GM18858 (cell line): ENCODE data around the gene MAB21L2.

Experiments used
- ATAC-seq: cut with Tn5 transposase; IDR thresholded peaks from one replicate; pipeline ENCODE4 v1.9.1; 2021; ENCODE audit not compliant: unreplicated experiment

The MAB21L2 gene

DNA sequence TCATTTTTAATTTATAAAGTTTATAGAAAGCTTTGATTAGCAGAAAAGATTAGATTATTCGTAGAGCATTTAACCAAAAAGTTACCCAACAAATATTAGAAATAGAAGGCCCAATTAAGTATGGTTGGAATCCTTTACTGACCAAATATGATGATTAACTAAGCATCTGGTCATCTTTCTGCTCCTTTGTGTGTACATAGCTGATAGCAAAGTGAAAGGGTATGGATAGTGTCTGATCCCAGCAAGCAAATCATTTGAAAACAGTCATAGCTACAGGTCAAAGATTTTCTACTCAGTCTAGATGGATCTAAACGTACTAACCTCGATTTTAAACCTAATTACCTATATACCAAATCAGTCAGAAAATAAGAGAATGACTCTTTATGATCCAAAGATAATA, 7.3 kb upstream of the MAB21L2 start:
- no peak for ATAC-seq

DNA sequence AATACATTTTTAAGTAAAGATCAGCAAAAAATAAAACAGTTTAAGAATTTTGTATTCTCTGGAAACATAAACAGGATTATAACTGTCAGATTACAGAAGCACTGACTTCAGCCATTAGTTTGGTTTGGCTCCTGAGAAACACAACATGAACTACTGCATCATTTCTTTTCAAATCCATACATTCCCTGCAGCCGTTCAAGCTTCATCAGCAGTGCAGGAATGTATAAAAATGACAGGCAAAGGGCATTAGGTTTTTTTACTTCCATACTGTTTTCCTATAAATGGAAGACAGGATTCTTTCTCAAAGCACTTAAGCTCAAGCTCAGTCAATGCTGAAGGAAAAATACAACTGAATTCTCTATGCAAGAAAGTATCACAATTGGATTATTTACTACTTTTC, 4.2 kb upstream of the MAB21L2 start:
- ATAC-seq, result no peak

- ATAC-seq, result no peak
Measured at GRCh38 chr4:150578745-150579501, 3.0 kb upstream of the MAB21L2 start.

GRCh38 chr4:150579551-150580234, 2.3 kb upstream of the MAB21L2 start:
- ATAC-seq, result no peak

- ATAC-seq, result no peak
Measured at GRCh38 chr4:150580306-150580705, 1.6 kb upstream of the MAB21L2 start.

DNA sequence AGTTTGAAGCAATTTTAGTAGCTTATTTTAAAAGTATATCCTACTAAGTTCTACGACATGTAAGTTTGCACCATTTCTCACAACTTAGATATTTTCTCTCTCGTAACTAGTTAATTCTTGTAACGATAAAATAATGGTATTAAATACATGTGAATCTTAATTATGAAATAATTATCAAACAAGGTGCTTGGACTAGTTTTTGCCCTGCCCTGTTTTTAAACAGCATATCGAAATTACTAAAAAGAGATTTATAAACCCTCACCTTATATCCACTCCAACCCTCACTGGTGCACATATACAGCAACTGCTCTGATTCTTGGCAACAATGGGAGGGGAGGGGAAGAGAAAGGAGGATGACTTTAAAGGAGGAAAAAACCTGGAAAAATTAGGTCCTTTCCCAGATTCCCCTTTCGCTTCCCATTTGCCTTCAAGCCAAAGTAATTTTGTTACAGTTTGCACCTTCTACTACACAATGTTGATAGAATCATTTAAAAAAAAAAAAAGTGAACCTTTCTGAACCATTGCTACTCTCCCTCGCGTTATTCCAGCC, 820 bp upstream of the MAB21L2 start:
- ATAC-seq, result no peak

DNA sequence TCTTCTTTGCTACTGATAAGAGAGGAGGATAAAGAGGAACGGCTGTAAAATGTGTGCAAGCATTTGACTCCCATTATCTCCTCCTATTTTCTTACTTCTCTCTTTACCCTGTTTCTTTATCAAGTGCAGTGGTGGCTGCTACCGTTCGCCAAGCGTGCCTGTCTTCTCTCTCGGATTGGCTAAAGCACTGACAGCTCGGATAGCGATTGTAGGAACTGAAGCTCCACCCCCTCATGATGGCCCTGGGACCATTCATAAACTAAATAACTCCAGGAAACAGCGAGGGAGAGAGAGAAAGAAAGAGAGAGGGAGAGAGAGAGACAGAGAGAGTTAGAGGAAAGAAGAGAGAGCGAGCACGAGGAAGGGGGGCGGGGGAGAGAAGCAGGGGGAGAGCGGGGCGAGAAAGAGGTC, 305 bp upstream of the MAB21L2 start:
- no peak for ATAC-seq

DNA sequence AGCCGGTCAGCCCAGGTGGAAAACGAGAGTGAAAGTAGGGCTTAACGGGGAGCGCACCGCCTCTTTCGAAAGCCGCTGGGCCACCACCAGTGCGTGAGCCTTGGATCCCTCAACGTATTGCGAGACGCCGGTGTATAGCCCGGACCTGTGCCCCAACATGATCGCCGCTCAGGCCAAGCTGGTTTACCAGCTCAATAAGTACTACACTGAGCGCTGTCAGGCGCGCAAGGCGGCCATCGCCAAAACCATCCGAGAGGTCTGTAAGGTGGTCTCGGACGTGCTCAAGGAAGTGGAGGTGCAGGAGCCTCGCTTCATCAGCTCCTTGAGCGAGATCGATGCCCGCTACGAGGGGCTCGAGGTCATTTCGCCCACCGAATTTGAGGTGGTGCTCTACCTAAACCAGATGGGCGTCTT, 929 bp downstream of the MAB21L2 start:
- ATAC-seq, result no peak

- ATAC-seq, result no peak
Measured at GRCh38 chr4:150583287-150584110, 1.5 kb downstream of the MAB21L2 start.

GRCh38 chr4:150584111-150584915, 2.4 kb downstream of the MAB21L2 start:
- no peak for ATAC-seq

DNA sequence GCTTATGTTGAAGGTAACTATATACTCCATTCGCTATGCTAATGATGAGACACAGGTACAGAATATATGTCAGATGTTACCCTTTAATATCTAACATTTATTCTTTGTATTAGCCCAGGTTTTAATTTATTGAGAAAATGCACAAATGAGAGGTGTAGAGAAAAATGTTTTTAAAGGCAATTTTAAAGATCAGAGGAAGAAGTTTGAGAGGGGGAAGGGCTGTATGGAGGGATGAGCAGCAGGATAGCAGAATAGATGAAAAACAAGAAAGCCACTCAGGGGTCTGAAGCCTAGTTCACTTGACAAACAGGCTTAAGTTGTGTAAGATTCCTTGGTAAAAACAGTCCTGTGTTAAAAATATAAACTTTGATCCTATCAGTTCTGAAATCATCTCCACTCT, 3.7 kb downstream of the MAB21L2 start:
- ATAC-seq, result no peak

- ATAC-seq, result no peak
Measured at GRCh38 chr4:150586162-150586810, 4.3 kb downstream of the MAB21L2 start.

DNA sequence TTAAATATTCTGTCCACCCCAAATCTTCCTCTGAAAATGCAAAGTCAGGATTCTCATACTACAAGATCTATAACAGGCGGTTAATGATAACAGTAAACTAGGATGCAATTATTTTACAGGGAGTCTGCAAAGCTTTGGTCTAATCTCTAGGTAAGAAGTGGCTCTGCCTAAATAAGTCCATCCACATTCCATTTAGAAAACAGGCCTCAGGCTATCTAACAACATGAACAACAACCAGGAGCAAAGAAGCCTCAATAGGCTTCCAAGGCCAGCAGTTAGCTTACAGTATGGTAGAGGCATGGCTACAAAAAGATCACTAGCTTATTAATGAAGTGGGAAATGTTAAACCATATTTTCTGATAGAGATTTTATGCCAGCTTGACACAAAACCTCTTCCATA, 6.4 kb downstream of the MAB21L2 start:
- no peak for ATAC-seq

DNA sequence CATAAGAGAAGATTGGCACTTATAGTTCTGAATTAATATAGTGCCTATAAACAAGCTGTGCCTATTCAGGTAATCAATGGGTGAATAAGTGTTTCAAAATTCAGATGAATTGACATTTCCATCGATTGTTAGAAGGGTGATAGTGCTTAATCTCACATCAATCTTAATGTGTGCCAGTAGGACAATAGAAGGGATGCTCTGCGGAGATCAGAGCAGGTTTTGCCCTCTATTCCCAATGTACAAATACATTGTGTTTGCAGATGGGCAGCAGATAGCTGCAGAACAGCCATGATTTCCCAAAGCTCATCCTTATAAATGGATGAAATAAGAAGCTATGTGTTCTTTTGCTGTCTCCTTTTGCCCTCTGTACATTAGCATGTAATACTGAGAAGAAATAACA, 7.2 kb downstream of the MAB21L2 start:
- no peak for ATAC-seq

DNA sequence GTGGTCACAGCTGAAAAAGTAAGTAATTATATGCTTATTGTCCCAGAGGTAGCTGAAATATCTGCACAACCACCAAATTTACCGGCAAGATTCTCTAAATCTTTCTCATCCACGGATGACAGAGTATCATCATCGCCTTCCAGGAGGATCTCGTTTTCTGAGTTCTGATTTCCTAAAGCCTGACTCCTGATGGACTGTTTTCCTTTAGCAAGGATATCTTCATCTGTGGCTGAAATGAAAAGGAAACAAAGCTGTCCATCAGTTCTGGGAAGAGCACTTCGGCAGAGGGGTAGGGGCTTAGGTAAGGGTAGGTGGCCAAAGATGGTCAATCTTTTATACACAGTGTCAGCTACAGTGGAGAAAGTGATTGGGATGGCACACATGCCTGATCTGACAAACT, 8.7 kb downstream of the MAB21L2 start:
- ATAC-seq, result no peak

DNA sequence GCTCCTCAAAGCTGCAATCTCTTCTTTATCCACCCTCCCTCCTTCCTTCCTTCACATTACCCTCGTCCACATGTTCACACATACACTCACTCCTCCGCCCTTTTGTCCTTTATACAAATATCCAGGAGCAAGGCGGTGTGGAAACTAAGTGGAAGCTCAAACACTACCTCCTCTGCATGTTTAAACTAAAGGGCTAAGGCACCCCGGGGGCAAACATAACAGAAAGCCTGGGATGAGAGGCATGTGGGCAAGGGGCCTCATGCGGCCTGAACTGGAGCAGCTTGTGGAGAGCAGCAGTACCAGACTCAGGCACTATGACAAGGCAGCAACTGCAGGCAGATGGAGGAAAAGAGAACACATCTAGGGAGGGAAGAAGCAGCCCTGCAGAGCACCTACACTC, 9.5 kb downstream of the MAB21L2 start:
- no peak for ATAC-seq

GRCh38 chr4:150591904-150592303, 10.0 kb downstream of the MAB21L2 start:
- no peak for ATAC-seq

DNA sequence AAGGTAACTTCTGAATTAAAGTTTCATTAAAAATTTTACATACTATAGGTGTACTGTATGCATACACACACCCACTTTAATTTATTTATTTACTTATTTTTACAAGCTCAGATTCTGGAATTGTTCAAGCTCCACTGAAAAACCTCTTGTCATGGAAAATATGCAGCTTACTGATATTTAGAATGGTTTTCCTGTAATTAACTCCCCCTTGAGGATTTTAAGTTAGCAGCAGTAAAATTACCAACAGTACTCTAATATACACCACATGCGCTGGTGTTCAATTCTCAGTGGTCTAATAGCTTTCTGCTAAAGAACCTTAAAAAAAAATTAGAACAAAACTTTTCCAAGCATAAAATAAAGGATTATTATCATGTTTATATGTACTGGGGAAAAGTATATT, 12.0 kb downstream of the MAB21L2 start:
- no peak for ATAC-seq

DNA sequence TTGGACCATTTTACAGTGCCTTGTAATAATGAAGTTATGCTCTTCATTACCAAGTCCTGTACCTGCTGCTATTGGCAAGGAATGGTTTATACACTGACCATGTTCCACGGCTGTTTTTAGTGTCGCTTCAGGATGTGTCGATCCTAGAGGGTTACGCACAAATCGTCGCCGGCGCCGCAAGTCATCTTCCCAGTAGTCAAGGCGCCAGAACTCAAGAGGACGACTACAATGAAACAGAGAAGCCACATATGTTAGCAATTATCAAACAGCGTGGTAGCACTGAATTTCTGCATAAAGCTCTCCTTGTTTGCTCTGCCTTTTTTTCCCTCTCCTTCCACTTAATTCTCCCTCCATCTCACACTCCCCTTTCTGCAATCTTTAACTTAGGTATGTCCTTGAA, 17.0 kb downstream of the MAB21L2 start:
- ATAC-seq, result no peak

GRCh38 chr4:150599547-150599946, 17.6 kb downstream of the MAB21L2 start:
- ATAC-seq, result no peak
